Measurements from ENCODE around the gene MACROD2. TPM values are rescaled to one million over a fixed set of nuclear protein-coding genes. Genes with fewer than 3 reads are reported as not detected.

Gene MACROD2
- total and polyA plus RNA-seq, 11 donors, result 0.54 to 5.4 (median 2.4) TPM

DNA sequence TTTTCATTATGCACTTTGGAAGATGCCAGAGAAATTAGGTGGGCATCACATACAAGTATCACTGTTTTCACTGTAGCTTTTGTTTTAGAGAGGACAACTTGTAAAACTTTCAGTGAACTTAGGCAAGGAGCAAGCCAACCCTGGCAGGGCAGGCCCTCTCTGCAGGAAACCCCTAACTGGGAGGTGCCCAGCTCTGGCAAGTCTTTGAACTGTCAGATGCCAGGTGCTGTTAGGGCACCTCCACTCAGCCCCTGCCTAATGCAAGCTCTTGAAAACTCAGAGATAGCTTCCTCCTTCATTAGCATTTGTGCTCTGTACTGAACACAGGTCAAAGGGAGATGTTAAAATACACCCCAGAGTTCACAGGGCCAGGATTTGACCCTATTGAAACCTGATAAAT lies 1116.3 kb downstream of the MACROD2 start:
- Histone ChIP-seq H3K27ac (no peak overlapping the region), H3K27me3 (no peaks in the 10 kb centered on the region), H3K4me1 (no peaks in the 10 kb centered on the region), H3K9me3 (peaks cover 0 to 2% (median 0%) of the 10 kb centered on the region in 12 donors), H3K4me3 (no peak overlapping the region), H3K36me3 (no peaks in the 10 kb centered on the region)
- TF ChIP-seq, protein P1, sequence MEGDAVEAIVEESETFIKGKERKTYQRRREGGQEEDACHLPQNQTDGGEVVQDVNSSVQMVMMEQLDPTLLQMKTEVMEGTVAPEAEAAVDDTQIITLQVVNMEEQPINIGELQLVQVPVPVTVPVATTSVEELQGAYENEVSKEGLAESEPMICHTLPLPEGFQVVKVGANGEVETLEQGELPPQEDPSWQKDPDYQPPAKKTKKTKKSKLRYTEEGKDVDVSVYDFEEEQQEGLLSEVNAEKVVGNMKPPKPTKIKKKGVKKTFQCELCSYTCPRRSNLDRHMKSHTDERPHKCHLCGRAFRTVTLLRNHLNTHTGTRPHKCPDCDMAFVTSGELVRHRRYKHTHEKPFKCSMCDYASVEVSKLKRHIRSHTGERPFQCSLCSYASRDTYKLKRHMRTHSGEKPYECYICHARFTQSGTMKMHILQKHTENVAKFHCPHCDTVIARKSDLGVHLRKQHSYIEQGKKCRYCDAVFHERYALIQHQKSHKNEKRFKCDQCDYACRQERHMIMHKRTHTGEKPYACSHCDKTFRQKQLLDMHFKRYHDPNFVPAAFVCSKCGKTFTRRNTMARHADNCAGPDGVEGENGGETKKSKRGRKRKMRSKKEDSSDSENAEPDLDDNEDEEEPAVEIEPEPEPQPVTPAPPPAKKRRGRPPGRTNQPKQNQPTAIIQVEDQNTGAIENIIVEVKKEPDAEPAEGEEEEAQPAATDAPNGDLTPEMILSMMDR (IDR thresholded peaks at IDR 0.05), result no peak
- no peak for TF ChIP-seq POLR2A (IDR thresholded peaks at IDR 0.05)
- ATAC-seq (no peak), DNase-seq (no peak)
- intact Hi-C loops (cut with DNase I), result no loop called here

DNA sequence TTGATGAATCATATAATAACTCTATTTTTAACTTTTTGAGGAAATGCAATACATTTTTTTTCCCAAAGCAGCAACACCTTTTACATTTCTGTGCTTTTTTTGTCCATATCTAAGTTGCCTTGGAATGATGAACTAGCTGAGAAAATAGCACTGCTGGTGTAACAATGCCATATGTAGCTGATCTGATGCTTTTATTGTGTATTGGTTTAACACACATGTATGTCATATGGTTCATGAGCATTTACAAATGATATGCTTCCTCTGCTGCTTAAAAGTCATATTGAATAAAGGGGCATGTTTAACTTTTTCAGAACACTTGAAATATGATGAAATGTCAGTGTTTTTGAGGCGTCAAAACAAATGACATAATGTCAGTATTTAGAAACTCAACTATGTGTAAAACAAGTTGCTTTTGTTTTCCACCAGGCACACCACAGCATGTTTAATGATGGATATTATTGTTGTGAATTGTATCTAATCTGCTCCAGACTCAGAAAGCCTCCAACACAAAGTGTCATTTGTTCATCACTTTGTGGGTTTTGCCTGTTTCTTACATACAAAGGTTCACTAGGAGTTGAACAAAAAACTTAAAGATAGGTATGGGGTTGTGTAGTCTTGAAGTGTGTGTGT lies 1117.9 kb downstream of the MACROD2 start:
- intact Hi-C loops (cut with DNase I), result no loop called here
- no peaks in the 10 kb centered on the region for H3K4me1 ChIP-seq
- H3K4me3 ChIP-seq, result no peak overlapping the region
- no peak for TF ChIP-seq POLR2A (IDR thresholded peaks at IDR 0.05)
- TF ChIP-seq, protein P1 (IDR thresholded peaks at IDR 0.05), result no peak
- 67 to 86% (median 78%) methylated on average over 1 of the region's 1 CpG for WGBS, 4 donors
- DNase-seq (no peak), ATAC-seq (no peak)
- no peak overlapping the region for H3K27ac ChIP-seq
- no peaks in the 10 kb centered on the region for H3K27me3 ChIP-seq
- H3K9me3 ChIP-seq, result peaks cover 0 to 2% (median 0%) of the 10 kb centered on the region in 12 donors
- H3K36me3 ChIP-seq, result no peaks in the 10 kb centered on the region

DNA sequence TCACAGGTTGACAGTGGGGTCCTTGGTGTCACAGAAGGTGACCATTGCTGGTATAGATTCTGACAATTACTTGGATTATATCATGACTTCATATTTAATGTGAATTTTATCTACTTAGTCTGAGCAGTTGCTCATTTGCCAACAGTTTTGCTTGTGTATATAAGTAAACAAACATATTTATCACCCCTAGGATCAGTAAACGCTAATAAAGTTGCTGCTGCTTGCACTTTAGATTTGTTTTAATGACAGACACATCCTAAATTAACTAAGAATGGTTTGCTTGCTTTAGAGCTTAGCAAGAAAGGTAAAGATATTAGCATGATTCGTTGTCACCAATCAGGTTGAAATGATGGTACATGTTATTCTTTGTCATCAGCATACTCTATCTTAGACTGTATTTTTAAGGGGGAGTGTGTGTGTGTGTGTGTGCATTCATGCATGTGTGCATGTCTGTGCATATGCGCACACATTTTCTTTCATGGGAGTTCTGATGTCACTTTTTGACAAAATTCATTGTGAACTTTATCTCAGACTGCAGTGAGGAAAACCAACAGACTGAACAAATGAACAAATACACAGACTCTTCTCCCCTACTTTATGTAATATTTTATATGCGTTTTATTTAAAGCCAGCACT lies 1124.7 kb downstream of the MACROD2 start:
- H3K27ac ChIP-seq, result no peak overlapping the region
- ATAC-seq (no peak), DNase-seq (no peak)
- WGBS, 4 donors, result 76 to 84% (median 81%) methylated on average over 4 of the region's 4 CpGs
- no peak for TF ChIP-seq POLR2A (IDR thresholded peaks at IDR 0.05)
- TF ChIP-seq, protein P1 (IDR thresholded peaks at IDR 0.05), result no peak
- no peaks in the 10 kb centered on the region for H3K4me1 ChIP-seq
- no peaks in the 10 kb centered on the region for H3K36me3 ChIP-seq
- intact Hi-C loops (cut with DNase I), result no loop called here
- H3K27me3 ChIP-seq, result no peaks in the 10 kb centered on the region
- H3K9me3 ChIP-seq, result no peaks in the 10 kb centered on the region
- no peak overlapping the region for H3K4me3 ChIP-seq

DNA sequence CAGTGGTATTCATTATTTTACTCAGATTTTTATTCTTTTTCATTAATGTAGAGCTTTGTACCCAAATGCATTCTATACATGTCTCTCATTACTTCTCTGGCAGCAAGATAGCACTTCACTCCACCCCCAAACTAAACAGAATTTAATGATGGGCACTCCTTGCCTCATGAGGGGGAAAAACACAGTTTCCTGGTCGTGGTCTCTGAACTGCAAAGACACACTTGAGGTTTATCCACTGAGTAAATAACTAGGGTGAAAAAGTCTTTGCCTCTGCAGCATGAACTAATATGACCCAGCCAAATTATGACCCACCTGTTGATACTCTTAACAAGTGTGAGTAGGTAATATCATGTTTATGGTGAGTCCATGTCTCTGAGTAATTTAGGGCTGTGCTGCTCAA lies 1127.3 kb downstream of the MACROD2 start:
- Histone ChIP-seq H3K27ac (no peak overlapping the region), H3K4me1 (no peaks in the 10 kb centered on the region), H3K36me3 (no peaks in the 10 kb centered on the region), H3K27me3 (no peaks in the 10 kb centered on the region), H3K9me3 (no peaks in the 10 kb centered on the region), H3K4me3 (no peak overlapping the region)
- ATAC-seq (no peak), DNase-seq (no peak)
- intact Hi-C loops (cut with DNase I), result no loop called here
- no peak for TF ChIP-seq POLR2A (IDR thresholded peaks at IDR 0.05)
- TF ChIP-seq, protein P1 (IDR thresholded peaks at IDR 0.05), result no peak
- WGBS, 4 donors, result 51 to 71% (median 62%) methylated on average over 1 of the region's 1 CpG
